Urinary bladder (tissue), 4 donors: ENCODE results near the gene ZNF682. TPM values are rescaled to one million over a fixed set of nuclear protein-coding genes. Genes with fewer than 3 reads are reported as not detected.
A peak's percentile ranks its signal among the peaks of the same experiment; 100 is the strongest.
"Not testable (repeated sequence)": the region's sequence is repeated elsewhere in the genome, so short reads cannot be mapped to it uniquely, and the experiment has no call there.

Experiments
- DNase-seq: peaks from one replicate; pipeline ENCODE4 v3.0.0-alpha.2; 2015; ENCODE audit errors: extremely low spot score
- H3K27ac ChIP-seq: one replicate; pipeline ENCODE4 v1.5.1; 2013; ENCODE audit warnings: low read depth, mild to moderate bottlenecking, moderate library complexity
- H3K36me3 ChIP-seq: one replicate; pipeline ENCODE4 v1.6.1; 2013; ENCODE audit warnings: mild to moderate bottlenecking, moderate library complexity; ENCODE audit not compliant: insufficient read depth
- H3K4me1 ChIP-seq: one replicate; pipeline ENCODE4 v1.6.1; 2013; ENCODE audit warnings: mild to moderate bottlenecking, moderate library complexity; ENCODE audit not compliant: insufficient read depth
- H3K4me3 ChIP-seq: one replicate; pipeline ENCODE4 v1.5.1; 2013; ENCODE audit warnings: low read depth, low read length
- WGBS: extraction: QIAGEN DNeasy Blood & Tissue Kit; methylation state at CpG from one replicate; pipeline ENCODE4 v1.1.7; 2013; 5-methylcytosine and 5-hydroxymethylcytosine counted together
- polyA plus RNA-seq: library from polyadenylated mRNA; stranded (reverse); fragments of 200-250 nt; gene quantifications from one replicate; pipeline ENCODE4 v1.2.3, GENCODE V29; 2013
- total RNA-seq: library from RNA; depleted of rRNA; stranded (reverse); fragments of >200 nt; gene quantifications from one replicate; pipeline ENCODE4 v1.2.3, GENCODE V29; 2014
- donor health status: healthy with polysubstance abuse.
- donor health status: healthy.

The ZNF682 gene
- total and polyA plus RNA-seq, 2 donors = 3.1 to 17.4 TPM

DNA sequence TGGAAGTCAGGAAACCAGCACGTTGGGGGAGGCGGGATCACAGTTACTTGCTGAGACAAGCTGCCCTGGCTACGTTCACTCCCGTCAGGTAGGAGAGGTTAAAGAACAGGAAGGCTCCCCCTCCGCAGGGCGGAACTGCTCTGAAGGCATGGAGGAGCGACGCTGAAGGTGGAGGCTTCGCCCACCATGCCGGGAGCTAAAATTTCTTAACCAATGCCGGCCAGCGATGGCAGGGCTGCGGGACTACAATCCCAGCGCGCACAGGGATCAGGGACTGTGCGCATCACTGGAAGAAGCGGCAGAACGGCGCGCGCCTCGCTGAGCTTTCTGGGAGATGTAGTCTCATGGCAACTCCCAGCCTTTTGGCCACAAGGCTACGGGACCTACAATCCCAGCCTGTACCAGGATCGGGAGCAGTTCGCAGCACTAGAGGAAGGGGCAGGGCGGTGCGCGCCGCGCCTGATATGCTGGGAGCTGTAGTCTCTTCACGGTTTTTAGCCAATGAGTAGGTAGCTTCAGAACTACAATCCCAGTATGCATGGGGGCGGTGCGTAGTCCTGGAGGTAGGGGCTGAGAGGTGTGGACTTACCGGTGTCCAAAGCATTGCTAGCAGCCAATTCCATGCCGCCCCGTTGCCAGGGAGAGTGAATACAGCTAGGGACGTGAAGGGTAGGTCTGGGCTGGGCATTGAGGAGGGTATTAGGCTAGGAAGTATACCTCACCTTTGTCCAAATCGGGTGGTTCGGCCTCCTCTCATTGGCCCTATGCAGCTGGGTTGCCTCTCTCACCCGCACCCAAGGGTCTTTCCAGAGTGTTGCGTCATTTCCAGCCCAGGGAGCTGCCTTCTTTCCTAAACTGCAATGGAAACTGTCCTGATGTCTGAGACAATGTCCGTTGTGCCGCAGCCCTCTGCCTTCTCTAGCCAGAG, 12.8 kb upstream of the ZNF682 start:
- DNase-seq = peak; percentile 93

DNA sequence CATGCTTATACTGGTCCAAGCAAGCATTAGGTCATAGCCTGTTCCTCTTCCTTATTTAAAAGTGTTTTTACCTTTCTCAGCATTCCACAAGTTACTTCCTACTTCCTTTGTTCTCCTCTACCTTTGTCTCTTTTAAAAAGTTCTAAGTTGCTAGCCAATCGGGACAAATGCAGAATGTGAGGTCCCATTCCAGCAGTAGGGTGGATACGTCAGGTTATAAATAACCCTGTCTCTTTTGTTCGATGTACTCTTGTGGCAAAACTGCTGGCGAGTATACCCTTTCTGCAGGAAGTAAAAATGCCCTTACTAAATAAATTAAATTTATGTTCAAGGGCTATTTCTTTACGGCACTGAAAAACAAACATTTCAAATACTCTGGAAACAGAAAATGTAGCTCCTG, 6.4 kb upstream of the ZNF682 start:
- H3K4me3 ChIP-seq, H3K27ac ChIP-seq, H3K36me3 ChIP-seq, DNase-seq, H3K4me1 ChIP-seq: not testable (repeated sequence)
- WGBS = 57% methylated on average over 5 of the region's 5 CpGs

More for the DNA sequence above, 12.8 kb upstream of the ZNF682 start:
- Histone ChIP-seq H3K36me3 (no peaks in the 10 kb centered on the region), H3K4me3 (peak overlapping the region; percentile 51), H3K27ac (peak overlapping the region; percentile 68), H3K4me1 (peaks cover 3% of the 10 kb centered on the region)
- under 1% methylated on average over 43 of the region's 43 CpGs for WGBS

DNA sequence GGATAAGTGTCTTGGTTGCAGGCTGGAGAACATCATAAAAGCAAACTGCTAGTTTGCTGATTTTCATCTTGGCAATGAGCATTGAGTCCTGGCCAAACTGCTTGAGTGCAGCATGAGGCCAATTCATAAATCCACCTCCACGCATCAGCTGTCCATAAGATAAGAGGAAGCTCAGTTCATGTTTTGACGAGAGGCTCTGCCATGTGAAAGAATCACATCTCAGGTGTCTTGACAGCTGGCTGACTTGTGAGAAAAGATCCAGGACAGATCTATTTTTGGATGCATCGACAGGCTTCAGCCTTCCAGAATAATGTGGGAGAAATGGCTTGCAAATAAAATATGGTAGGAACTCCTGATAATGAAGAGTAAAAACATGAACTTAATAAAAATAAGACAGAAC, 5.4 kb upstream of the ZNF682 start:
- Histone ChIP-seq H3K4me3 (no peak overlapping the region), H3K27ac (no peak overlapping the region), H3K36me3 (no peaks in the 10 kb centered on the region), H3K4me1 (no peaks in the 10 kb centered on the region)
- 23% methylated on average over 3 of the region's 3 CpGs for WGBS
- no peak for DNase-seq

DNA sequence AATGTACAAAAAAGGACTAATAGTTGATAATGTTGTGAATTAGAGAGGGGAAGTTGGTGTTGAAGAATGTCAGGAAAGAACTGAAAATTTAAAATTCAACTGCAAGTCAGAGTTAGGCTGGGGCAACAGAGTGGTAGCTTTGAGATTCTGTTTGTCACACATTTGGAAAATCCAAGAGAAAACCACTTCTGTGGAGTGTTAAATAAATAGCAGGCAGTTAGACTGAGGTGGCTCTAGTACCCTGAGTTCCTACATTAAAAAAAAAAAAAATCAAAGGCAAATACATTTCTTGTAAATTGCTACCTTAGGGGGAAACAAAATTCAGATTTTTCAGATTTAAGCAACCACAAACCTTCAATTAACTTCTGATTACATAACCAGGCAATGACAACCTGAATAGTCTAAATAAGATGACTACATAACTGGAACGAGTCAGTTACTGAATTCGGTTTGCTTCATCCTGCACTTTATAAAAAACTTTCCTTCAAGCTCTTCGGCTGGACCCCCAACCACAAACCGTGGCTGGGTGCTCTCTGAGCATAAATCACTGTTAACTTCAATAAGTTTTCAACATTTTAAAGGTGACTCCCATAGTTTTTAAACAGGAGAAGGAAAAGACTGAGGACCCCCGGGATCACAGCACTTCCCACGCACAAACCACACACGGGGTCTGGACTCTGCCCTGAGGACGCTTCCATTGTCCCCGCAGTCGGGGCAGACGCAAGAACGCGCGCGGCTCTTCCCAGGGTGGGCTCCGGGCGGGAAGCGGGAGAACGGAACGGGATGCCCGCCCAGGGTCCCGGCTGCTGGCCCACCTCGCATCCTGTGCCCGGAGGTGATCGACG, 725 bp downstream of the ZNF682 start:
- peak overlapping the region; percentile 69 for H3K4me3 ChIP-seq
- WGBS = under 1% methylated on average over 26 of the region's 26 CpGs
- H3K4me1 ChIP-seq = no peaks in the 10 kb centered on the region
- no peak overlapping the region for H3K27ac ChIP-seq
- DNase-seq = no peak
- H3K36me3 ChIP-seq = no peaks in the 10 kb centered on the region

DNA sequence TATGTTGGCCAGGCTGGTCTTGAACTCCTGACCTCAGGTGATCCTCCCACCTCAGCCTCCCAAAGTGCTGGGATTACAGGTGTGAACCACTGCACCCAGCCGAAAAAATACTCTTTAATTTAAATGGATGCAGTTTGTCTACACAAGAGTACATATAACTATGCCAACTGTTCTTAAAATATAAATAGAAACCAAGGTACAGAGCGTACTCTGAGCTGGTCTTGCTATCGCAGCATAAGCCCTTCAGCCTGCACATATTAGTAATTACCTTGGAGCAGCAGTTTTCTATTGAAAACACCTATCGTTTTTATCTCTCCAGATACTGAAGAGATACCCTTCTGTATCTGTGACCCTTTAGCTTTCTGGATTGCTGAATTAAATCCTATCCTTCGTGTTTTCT, 3.4 kb downstream of the ZNF682 start:
- no peaks in the 10 kb centered on the region for H3K4me1 ChIP-seq
- WGBS = 95% methylated on average over 5 of the region's 5 CpGs
- no peak overlapping the region for H3K4me3 ChIP-seq
- H3K27ac ChIP-seq = no peak overlapping the region
- no peaks in the 10 kb centered on the region for H3K36me3 ChIP-seq
- DNase-seq = no peak

DNA sequence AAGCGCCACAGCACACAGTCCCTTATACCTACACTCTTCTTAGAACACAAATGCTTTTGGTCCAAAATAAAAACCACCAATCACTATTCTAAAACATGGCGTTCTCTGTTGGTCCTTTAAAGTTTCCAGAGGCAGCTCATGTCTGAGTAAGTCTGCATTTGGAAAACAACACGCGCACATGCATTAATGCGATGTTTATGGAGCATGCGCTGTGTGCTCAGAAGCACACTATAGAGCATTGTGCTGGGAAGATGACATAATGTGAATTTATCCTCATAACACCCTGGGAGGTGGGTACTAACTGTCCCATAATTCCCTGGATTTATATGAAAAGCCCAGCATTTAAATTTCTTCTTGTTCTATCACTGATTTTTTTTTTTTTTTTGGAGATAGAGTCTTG, 10.7 kb downstream of the ZNF682 start:
- DNase-seq = no peak
- no peaks in the 10 kb centered on the region for H3K36me3 ChIP-seq
- no peak overlapping the region for H3K27ac ChIP-seq
- 95% methylated on average over 6 of the region's 6 CpGs for WGBS
- H3K4me1 ChIP-seq = no peaks in the 10 kb centered on the region
- no peak overlapping the region for H3K4me3 ChIP-seq

DNA sequence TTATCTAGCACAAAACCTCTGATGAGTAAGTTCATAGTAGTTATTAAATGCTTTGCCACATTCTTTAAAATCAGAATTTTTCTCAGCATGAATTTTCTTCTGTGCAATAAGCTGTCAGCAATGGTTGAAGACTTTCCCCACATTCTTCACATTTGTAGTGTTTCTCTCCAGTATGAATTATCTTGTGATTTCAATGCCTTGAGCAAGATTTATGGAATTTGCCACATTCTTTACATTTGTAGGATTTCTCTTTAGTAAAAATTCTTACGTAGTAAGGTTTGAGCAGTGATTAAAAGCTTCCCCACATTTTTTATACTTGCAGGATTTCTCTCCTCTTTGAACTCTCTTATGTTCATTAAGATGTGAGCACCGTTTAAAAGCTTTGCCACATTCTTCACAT, 33.6 kb downstream of the ZNF682 start:
- no peak overlapping the region for H3K4me3 ChIP-seq
- H3K4me1 ChIP-seq = no peaks in the 10 kb centered on the region
- no peak overlapping the region for H3K27ac ChIP-seq
- no peak for DNase-seq
- peaks cover 4% of the 10 kb centered on the region for H3K36me3 ChIP-seq
- 97% methylated on average over 2 of the region's 2 CpGs for WGBS

DNA sequence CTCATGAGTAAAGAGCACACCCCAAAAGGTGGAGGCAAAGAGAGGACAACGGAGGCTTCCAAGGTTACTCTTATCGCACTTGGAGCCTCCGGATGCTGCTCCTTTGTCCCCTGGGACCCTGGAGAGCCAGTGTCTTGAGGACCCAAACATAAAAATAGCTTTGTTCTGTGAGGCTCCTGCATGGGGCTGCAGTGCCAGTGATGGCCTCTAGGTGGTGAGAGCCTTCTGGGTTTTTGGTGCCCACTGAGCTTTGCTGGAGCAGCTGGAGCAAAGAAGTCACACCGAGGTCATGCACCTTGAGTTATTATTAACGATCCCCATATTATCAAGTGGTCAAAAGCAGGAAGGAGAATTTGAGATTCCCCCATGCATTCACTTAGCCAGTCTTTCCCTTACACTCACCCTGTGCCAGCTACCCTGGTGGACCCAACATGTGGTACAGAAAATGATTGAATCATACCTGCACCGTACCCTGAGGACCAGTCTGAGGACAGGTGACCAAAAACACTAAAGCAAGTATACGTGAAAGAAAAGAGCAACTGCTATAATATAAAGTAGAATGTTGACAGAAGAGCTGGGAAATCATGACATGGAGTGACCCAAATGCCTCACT, 41.5 kb downstream of the ZNF682 start:
- H3K4me3 ChIP-seq = no peak overlapping the region
- 60% methylated on average over 7 of the region's 7 CpGs for WGBS
- no peak overlapping the region for H3K27ac ChIP-seq

DNA sequence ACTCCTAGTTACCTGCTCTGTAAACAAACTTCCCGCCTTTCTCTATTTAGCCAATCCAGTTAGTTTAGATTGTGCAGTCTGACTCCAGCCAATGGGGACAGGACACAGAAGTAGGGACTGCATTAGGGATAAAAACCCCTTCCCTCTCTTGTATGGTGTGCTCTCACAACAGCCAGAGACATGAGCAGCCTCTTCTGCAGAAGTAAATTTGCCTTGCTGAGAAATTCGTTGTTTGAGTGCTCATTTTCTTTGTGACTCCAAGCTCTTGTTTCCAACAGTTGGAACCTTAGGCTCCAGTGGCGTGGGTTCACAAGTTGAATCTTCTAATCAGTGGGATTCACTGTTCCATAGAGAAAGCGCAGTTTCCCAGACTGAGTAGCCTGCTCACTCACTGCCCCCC, 72.4 kb downstream of the ZNF682 start:
- H3K27ac ChIP-seq = no peak overlapping the region
- H3K4me1 ChIP-seq = no peaks in the 10 kb centered on the region
- DNase-seq = no peak
- no peaks in the 10 kb centered on the region for H3K36me3 ChIP-seq
- WGBS = 84% methylated on average over 4 of the region's 4 CpGs
- H3K4me3 ChIP-seq = no peak overlapping the region

More for the DNA sequence above, 41.5 kb downstream of the ZNF682 start:
- Histone ChIP-seq H3K36me3 (no peaks in the 10 kb centered on the region), H3K4me1 (no peaks in the 10 kb centered on the region)
- DNase-seq = no peak

DNA sequence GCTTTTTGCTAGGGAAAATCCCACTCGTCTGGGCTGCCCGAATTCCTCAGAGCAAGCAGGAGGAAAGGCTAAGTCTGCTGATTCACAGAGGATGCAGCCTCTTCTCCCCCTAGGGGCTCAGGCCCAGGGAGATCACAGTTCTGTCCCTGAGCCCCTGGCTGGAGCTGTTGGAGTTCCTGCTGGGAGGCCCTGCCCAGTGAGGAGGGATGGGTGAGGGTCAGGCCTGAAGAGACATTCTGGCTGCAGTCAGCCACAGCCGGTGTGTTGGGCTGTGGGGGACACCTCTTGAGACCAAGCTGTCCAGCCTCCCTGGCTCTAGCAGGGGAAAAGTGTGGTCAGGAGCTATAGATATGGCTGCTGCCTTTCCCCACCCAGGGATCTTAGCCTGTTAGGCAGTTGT, 73.2 kb downstream of the ZNF682 start:
- 92% methylated on average over 3 of the region's 3 CpGs for WGBS
- H3K36me3 ChIP-seq, DNase-seq, H3K27ac ChIP-seq, H3K4me3 ChIP-seq, H3K4me1 ChIP-seq: not testable (repeated sequence)

DNA sequence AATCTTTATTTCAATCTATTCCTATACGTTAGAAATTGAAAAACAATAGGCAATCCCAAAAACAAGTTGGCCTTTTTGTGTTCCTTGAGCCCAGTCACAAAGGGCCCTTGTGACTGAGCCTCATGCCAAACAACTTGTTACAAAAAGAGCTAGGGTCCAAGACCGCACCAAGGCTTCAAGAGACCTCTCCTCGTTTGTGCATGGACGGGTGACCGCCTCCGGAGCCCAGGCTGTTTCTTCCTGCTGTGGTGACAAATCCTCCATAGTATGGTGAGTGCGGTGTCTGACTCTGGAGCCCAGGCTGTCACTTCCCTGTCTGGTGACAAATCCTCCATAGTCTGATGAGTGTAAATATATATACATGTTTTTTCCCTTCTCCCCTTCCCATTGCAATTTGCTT, 74.9 kb downstream of the ZNF682 start:
- 78% methylated on average over 7 of the region's 7 CpGs for WGBS
- Histone ChIP-seq H3K4me1 (no peaks in the 10 kb centered on the region), H3K36me3 (no peaks in the 10 kb centered on the region), H3K27ac (no peak overlapping the region), H3K4me3 (no peak overlapping the region)
- DNase-seq = no peak

DNA sequence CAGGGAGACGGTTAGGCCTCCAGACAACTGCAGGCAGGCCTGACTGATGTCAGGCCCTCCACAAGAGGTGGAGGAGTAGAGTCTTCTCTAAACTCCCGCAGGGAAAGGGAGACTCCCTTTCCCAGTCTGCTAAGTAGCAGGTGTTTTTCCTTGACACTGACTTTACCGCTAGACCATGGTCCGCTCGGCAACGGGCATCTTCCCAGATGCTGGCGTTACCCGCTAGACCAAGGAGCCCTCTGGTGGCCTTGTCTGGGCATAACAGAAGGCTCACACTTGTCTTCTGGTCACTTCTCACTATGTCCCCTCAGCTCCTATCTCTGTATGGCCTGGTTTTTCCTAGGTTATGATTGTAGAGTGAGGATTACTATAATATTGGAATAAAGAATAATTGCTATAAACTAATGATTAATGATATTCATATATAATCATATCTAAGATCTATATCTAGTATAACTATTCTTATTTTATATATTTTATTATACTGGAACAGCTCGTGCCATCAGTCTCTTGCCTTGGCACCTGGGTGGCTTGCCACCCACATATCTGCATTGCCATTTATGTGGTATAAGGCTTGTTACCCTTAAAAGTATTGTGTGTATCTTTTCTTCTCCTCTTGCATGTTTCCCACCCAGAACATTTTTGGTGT, 80.0 kb downstream of the ZNF682 start:
- not testable (repeated sequence) for H3K4me1 ChIP-seq, H3K27ac ChIP-seq, H3K36me3 ChIP-seq, DNase-seq, H3K4me3 ChIP-seq
- 16% methylated on average over 9 of the region's 9 CpGs for WGBS

DNA sequence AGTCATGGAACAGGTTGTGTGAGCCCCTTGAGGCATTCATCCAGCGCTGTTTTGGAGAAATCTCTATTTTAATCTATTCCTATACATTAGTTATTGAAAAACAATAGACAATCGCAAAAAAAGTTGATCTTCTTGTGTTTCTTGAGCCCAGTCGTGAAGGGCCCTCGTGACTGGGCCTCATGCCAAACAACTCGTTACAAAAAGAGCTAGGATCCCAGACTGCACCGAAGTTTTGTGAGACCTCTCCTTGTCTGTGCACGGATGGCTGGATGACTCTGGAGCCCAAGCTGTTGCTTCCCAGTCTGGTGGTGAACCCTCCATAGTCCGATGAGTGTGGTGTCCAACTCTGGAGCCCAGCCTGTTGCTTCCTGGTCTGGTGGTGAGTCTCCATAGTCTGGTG, 81.5 kb downstream of the ZNF682 start:
- WGBS = 79% methylated on average over 8 of the region's 8 CpGs

More for the DNA sequence above, 81.5 kb downstream of the ZNF682 start:
- H3K4me3 ChIP-seq, DNase-seq, H3K36me3 ChIP-seq, H3K27ac ChIP-seq, H3K4me1 ChIP-seq: not testable (repeated sequence)
